ENCODE measurements around the gene KNDC1.

Gene KNDC1

DNA sequence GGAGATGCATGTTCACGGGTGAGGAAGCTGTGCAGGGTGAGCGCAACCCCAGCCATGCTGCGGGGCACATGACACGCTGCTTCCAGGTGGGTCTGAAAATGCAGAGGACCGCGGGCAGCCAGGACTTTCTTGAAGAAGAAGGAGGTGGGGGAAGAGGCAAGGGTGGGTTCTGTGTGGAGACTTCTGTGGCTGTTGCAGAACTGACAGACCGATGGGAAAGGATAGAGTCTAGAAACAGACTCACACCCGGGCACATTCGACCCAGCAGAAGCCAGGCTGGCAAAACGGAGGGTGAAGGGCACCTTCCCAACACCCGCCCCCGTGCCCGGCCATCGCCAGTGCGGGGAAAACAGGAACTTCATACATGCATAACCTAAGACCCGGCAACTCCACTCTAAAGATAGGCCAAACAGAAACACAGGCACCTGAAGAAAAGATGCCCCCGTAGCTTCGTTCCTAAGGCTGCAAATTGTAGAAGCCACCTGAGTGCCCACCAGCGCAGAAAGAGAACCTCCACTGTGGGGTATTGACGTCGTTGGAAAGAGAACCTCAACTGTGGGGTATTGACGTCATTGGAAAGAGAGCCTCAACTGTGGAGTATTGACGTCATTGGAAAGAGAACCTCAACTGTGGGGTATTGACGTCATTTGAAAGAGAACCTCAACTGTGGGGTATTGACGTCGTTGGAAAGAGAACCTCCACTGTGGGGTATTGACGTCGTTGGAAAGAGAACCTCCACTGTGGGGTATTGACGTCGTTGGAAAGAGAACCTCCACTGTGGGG lies 4.8 kb upstream of the KNDC1 start:
- no peaks in the 10 kb centered on the region for H3K27me3 ChIP-seq (ENCODE audit: insufficient read depth, low read length)
- no peak overlapping the region for H2AFZ ChIP-seq (ENCODE audit: low read length)
- no peak overlapping the region for H3K9ac ChIP-seq (ENCODE audit: low read length)
- H3K27ac ChIP-seq (ENCODE audit: low read depth, low read length, poor library complexity, severe bottlenecking) = no peak overlapping the region
- H3K9me2 ChIP-seq (ENCODE audit: low read depth, low read length) = no peaks in the 10 kb centered on the region
- no peaks in the 10 kb centered on the region for H4K20me1 ChIP-seq (ENCODE audit: insufficient read depth, low read length)
- no peaks in the 10 kb centered on the region for H3K9me3 ChIP-seq (ENCODE audit: low read length)
- H3K4me3 ChIP-seq (ENCODE audit: low read depth, low read length, poor library complexity, severe bottlenecking) = no peak overlapping the region
- TF ChIP-seq EZH2 (IDR thresholded peaks at IDR 0.05; ENCODE audit: borderline replicate concordance, low read length) (no peak), CTCF (IDR thresholded peaks at IDR 0.05; ENCODE audit: low read length) (no peak)
- no peaks in the 10 kb centered on the region for H3F3A ChIP-seq (ENCODE audit: insufficient read depth, low read length)
- no peaks in the 10 kb centered on the region for H3K4me1 ChIP-seq (ENCODE audit: insufficient read depth, low read length, severe bottlenecking)
- H3K4me2 ChIP-seq (ENCODE audit: low read length) = no peak overlapping the region
- no peaks in the 10 kb centered on the region for H3K79me2 ChIP-seq (ENCODE audit: insufficient read depth, low read length)
- no peaks in the 10 kb centered on the region for H3K36me3 ChIP-seq (ENCODE audit: insufficient read depth, low read length)

DNA sequence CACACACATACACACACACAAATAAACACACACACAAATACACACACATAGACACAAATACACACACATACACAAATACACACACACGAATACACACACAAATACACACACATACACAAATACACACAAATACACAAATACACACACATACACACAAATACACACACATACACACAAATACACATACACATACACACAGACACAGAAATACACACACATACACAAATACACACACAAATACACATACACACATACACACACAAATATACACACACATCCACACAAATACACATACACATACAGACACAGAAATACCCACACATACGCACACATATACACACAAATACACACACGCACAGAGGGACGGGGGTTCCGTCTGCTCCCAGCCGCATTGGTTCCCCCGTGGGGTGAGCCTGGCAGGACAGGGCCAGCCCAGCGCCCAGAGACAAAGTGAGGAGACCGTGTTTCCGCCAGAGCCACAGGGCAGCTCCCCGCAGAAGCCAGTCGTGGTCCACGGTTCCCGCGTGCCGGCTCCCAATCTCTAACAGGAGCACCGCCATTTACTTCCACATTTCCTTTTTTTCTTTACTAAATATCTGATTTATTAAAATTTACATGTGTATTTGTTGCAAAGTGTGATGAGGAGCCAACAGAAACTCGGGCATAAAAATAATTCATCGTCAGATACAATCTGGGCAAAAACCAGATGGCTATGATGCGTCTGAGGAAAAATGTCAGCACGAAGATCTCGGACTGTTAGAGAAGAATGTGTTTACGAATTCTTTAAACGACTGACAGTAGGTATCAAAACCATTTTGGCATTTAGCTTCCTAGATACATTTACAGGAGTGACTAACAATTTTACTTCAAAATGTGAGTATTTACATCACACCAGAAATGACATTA lies 3.1 kb upstream of the KNDC1 start:
- no peaks in the 10 kb centered on the region for H3K4me1 ChIP-seq (ENCODE audit: insufficient read depth, low read length, severe bottlenecking)
- no peak overlapping the region for H2AFZ ChIP-seq (ENCODE audit: low read length)
- H4K20me1 ChIP-seq (ENCODE audit: insufficient read depth, low read length) = no peaks in the 10 kb centered on the region
- no peak overlapping the region for H3K27ac ChIP-seq (ENCODE audit: low read depth, low read length, poor library complexity, severe bottlenecking)
- H3K9ac ChIP-seq (ENCODE audit: low read length) = no peak overlapping the region
- TF ChIP-seq EZH2 (IDR thresholded peaks at IDR 0.05; ENCODE audit: borderline replicate concordance, low read length) (no peak), CTCF (IDR thresholded peaks at IDR 0.05; ENCODE audit: low read length) (no peak)
- H3F3A ChIP-seq (ENCODE audit: insufficient read depth, low read length) = no peaks in the 10 kb centered on the region
- no peaks in the 10 kb centered on the region for H3K79me2 ChIP-seq (ENCODE audit: insufficient read depth, low read length)
- H3K4me3 ChIP-seq (ENCODE audit: low read depth, low read length, poor library complexity, severe bottlenecking) = no peak overlapping the region
- no peaks in the 10 kb centered on the region for H3K9me2 ChIP-seq (ENCODE audit: low read depth, low read length)
- H3K27me3 ChIP-seq (ENCODE audit: insufficient read depth, low read length) = no peaks in the 10 kb centered on the region
- no peak overlapping the region for H3K4me2 ChIP-seq (ENCODE audit: low read length)
- no peaks in the 10 kb centered on the region for H3K9me3 ChIP-seq (ENCODE audit: low read length)
- no peaks in the 10 kb centered on the region for H3K36me3 ChIP-seq (ENCODE audit: insufficient read depth, low read length)

- Histone ChIP-seq H3K4me1 (ENCODE audit: insufficient read depth, low read length, severe bottlenecking) (no peaks in the 10 kb centered on the region), H2AFZ (ENCODE audit: low read length) (no peak overlapping the region), H3K4me2 (ENCODE audit: low read length) (no peak overlapping the region), H3K27ac (ENCODE audit: low read depth, low read length, poor library complexity, severe bottlenecking) (no peak overlapping the region), H3F3A (ENCODE audit: insufficient read depth, low read length) (no peaks in the 10 kb centered on the region), H4K20me1 (ENCODE audit: insufficient read depth, low read length) (no peaks in the 10 kb centered on the region), H3K9me2 (ENCODE audit: low read depth, low read length) (no peaks in the 10 kb centered on the region), H3K4me3 (ENCODE audit: low read depth, low read length, poor library complexity, severe bottlenecking) (no peak overlapping the region), H3K79me2 (ENCODE audit: insufficient read depth, low read length) (no peaks in the 10 kb centered on the region), H3K27me3 (ENCODE audit: insufficient read depth, low read length) (no peaks in the 10 kb centered on the region), H3K36me3 (ENCODE audit: insufficient read depth, low read length) (no peaks in the 10 kb centered on the region), H3K9me3 (ENCODE audit: low read length) (no peaks in the 10 kb centered on the region), H3K9ac (ENCODE audit: low read length) (no peak overlapping the region)
- no peak for TF ChIP-seq EZH2 (IDR thresholded peaks at IDR 0.05; ENCODE audit: borderline replicate concordance, low read length)
- TF ChIP-seq CTCF (IDR thresholded peaks at IDR 0.05; ENCODE audit: low read length) = no peak
Measured at GRCh38 chr10:133157662-133158436, 2.2 kb upstream of the KNDC1 start.
